HepG2 (cell line): ENCODE results near the gene CAMK1. TPM values are rescaled to one million over a fixed set of nuclear protein-coding genes. Genes with fewer than 3 reads are reported as not detected.

Experiments used
- AGO1 ChIP-seq: fragments of 200-400 bp; formaldehyde crosslinking; IDR thresholded peaks from 2 replicates; pipeline ENCODE4 v1.6.1; 2017; ENCODE audit warnings: mild to moderate bottlenecking, low read depth, low read length, moderate library complexity; ENCODE audit not compliant: poor library complexity, severe bottlenecking
- ERF ChIP-seq: IDR thresholded peaks from 2 replicates; pipeline ENCODE4 v1.6.1; 2018; ENCODE audit warnings: missing biosample characterization, missing genetic modification reagents
- FOXK1 ChIP-seq: sonication (generic); formaldehyde crosslinking; IDR thresholded peaks from 2 replicates; pipeline ENCODE4 v1.4.0; 2020; ENCODE audit warnings: low read depth, missing genetic modification reagents, borderline replicate concordance
- HOXD1 ChIP-seq: sonication (generic); formaldehyde crosslinking; IDR thresholded peaks from 2 replicates; pipeline ENCODE4 v1.5.0; 2020; ENCODE audit warnings: missing genetic modification reagents
- NONO ChIP-seq, 2 experiments: fragments of 450-650 bp in 1 of 2; sonication (generic) in 1 of 2; formaldehyde crosslinking in 1 of 2; IDR thresholded peaks in 1 of 2; conservative IDR thresholded peaks in 1 of 2; 2 replicates each; pipeline versions ENCODE4 v1.6.1 to v1.8.0; 2017 to 2022; ENCODE audit warnings: mild to moderate bottlenecking in 1 of 2, missing genetic modification reagents in 1 of 2, moderate library complexity in 1 of 2
- POLR2AphosphoS5 ChIP-seq: IDR thresholded peaks from 2 replicates; pipeline ENCODE4 v1.6.1; 2012; ENCODE audit warnings: low read depth, low read length
- TEAD2 ChIP-seq: sonication (generic); formaldehyde crosslinking; IDR thresholded peaks from 2 replicates; pipeline ENCODE4 v1.9.0; 2021; ENCODE audit warnings: missing genetic modification reagents
- ZMAT5 ChIP-seq: sonication (generic); formaldehyde crosslinking; IDR thresholded peaks from 2 replicates; pipeline ENCODE4 v1.5.0; 2020; ENCODE audit warnings: mild to moderate bottlenecking, low read depth, missing genetic modification reagents, borderline replicate concordance
- ZNF12 ChIP-seq: sonication (generic); formaldehyde crosslinking; IDR thresholded peaks from 2 replicates; pipeline ENCODE4 v1.5.0; 2020; ENCODE audit warnings: missing genetic modification reagents
- ZNF18 ChIP-seq: sonication (generic); formaldehyde crosslinking; IDR thresholded peaks from 2 replicates; pipeline ENCODE4 v1.8.0; 2022; ENCODE audit warnings: mild to moderate bottlenecking, missing genetic modification reagents; ENCODE audit not compliant: insufficient replicate concordance
- ZNF24 ChIP-seq: fragments of 450-650 bp; IDR thresholded peaks from 2 replicates; pipeline ENCODE4 v1.6.1; 2017; ENCODE audit warnings: antibody characterized with exemption, mild to moderate bottlenecking
- ZNF407 ChIP-seq: sonication (generic); formaldehyde crosslinking; IDR thresholded peaks from one replicate; pipeline ENCODE4 v1.5.1; 2020; ENCODE audit warnings: mild to moderate bottlenecking, missing genetic modification reagents; ENCODE audit errors: not compliant biosample characterization
- ZNF451 ChIP-seq: sonication (generic); formaldehyde crosslinking; IDR thresholded peaks from 2 replicates; pipeline ENCODE4 v1.5.0; 2020; ENCODE audit warnings: mild to moderate bottlenecking, missing genetic modification reagents
- ZNF503 ChIP-seq: sonication (generic); formaldehyde crosslinking; IDR thresholded peaks from 2 replicates; pipeline ENCODE4 v1.4.0; 2020; ENCODE audit warnings: missing genetic modification reagents
- ZNF891 ChIP-seq: sonication (generic); formaldehyde crosslinking; IDR thresholded peaks from 2 replicates; pipeline ENCODE4 v1.5.0; 2020; ENCODE audit warnings: mild to moderate bottlenecking, missing genetic modification reagents
- ZSCAN9 ChIP-seq: IDR thresholded peaks from 2 replicates; pipeline ENCODE4 v1.6.1; 2016; ENCODE audit warnings: borderline replicate concordance
- polyA plus RNA-seq, 8 experiments: library from polyadenylated mRNA; depleted of rRNA in 3 of 8; stranded (reverse) in 7 of 8; unstranded in 1 of 8; fragments of >200 nt; fragmentation: Illumina TruSeq in 4 of 8; extraction: Trizol in 4 of 8; gene quantifications; 2 replicates each; pipeline versions ENCODE4 v1.2.1 to v1.2.3, GENCODE V29; 2011 to 2016; ENCODE audit warnings: low read depth in 4 of 8, missing spikeins in 1 of 8, mixed read lengths in 1 of 8; ENCODE audit not compliant: insufficient read depth in 1 of 8
- total RNA-seq, 5 experiments: library from RNA; depleted of rRNA; stranded (reverse); fragments of >200 nt; fragmentation: Illumina TruSeq; extraction: Trizol; gene quantifications; 2 replicates each; pipeline ENCODE4 v1.2.3, GENCODE V29; 2016; ENCODE audit warnings: low read depth in 1 of 5

CAMK1 gene
- total and polyA plus RNA-seq, 2 of the 13 experiments (the other 11 are each of a cell fraction or from before 2014, with no cell fraction given), result 26.4 to 53.3 TPM

- TF ChIP-seq ZNF503, result no peak
- TF ChIP-seq ZSCAN9 (CRISPR knock-in tag), result no peak
- peak; percentile 90 for TF ChIP-seq POLR2AphosphoS5
- no peak; the same call in 1 of the 2 replicates for TF ChIP-seq FOXK1 (CRISPR knock-in tag)
- 0 out of 2 replicates have a peak, but pooled peaks have one; percentile 65 for TF ChIP-seq HOXD1 (CRISPR knock-in tag)
- peak; percentile 45; the same call in 1 of the 2 replicates for TF ChIP-seq ZNF451 (CRISPR knock-in tag)
- TF ChIP-seq ZNF12 (CRISPR knock-in tag), result no peak
- no peak for TF ChIP-seq NONO (IDR thresholded peaks at IDR 0.05)
- TF ChIP-seq NONO (CRISPR knock-in tag; conservative IDR thresholded peaks at IDR 0.05), result peak; percentile 37; the same call in 1 of the 2 replicates
- TF ChIP-seq ZNF18 (CRISPR knock-in tag), result no peak
- TF ChIP-seq ERF (CRISPR knock-in tag), result no peak; the same call in 1 of the 2 replicates
- TF ChIP-seq ZNF891, result 0 out of 2 replicates have a peak, but pooled peaks have one; percentile 49
- TF ChIP-seq ZNF24, result no peak
- no peak for TF ChIP-seq AGO1
- no peak for TF ChIP-seq ZNF407 (CRISPR knock-in tag)
- no peak for TF ChIP-seq TEAD2
- no peak for TF ChIP-seq ZMAT5 (CRISPR knock-in tag)
Measured at GRCh38 chr3:9749645-9750555, 19.8 kb downstream of the CAMK1 start, which contains the start of gene OGG1 (continued).
